ENCODE results near the gene FSTL3.

DNA sequence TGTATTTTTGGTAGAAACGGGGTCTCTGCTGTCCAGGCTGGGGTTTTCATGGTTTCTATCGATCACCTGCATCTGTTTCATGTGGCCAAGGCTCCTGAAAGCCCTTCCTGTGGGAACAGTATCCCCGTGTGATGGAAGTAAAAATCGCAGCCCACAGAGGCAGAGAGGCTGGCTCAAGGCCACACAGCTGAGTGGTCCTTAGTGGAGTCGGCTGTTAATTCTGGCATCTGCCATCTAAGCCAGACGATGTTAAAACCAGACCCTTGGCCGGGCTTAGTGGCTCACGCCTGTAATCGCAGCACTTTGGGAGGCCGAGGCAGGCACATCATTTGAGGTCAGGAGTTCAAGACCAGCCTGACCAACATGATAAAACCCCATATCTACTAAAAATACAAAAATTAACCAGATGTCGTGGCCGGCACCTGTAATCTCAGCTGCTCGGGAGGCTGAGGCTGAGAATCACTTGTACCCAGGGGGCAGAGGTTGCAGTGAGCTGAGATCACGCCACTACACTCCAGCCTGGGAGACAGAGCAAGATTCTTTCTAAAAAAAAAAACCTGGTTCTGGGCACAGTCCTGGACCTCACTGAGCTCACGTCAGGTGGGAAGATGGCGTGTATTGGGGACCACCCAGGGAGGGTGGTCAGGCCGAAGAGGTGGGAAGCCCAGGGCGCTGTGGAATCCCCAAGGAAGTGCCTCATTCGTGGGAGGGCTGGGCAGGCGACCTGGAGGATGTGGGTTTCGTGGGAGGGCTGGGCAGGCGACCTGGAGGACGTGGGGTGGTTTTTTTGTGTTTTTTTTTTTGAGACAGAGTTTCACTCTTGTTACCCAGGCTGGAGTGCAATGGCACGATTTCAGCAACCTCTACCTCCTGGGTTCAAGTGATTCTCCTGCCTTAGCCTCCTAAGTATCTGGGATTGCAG, 56.2 kb downstream of the FSTL3 start:
- TF ChIP-seq, protein P1, sequence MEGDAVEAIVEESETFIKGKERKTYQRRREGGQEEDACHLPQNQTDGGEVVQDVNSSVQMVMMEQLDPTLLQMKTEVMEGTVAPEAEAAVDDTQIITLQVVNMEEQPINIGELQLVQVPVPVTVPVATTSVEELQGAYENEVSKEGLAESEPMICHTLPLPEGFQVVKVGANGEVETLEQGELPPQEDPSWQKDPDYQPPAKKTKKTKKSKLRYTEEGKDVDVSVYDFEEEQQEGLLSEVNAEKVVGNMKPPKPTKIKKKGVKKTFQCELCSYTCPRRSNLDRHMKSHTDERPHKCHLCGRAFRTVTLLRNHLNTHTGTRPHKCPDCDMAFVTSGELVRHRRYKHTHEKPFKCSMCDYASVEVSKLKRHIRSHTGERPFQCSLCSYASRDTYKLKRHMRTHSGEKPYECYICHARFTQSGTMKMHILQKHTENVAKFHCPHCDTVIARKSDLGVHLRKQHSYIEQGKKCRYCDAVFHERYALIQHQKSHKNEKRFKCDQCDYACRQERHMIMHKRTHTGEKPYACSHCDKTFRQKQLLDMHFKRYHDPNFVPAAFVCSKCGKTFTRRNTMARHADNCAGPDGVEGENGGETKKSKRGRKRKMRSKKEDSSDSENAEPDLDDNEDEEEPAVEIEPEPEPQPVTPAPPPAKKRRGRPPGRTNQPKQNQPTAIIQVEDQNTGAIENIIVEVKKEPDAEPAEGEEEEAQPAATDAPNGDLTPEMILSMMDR (conservative IDR thresholded peaks at IDR 0.05; ENCODE audit: low read length), result no peak
- TF ChIP-seq EZH2phosphoT487 (IDR thresholded peaks at IDR 0.05; ENCODE audit: borderline replicate concordance, low read depth, low read length), result no peak

Data from OCI-LY7 (cell line).